ENCODE measurements around the gene SPON2. TPM values are rescaled to one million over a fixed set of nuclear protein-coding genes. Genes with fewer than 3 reads are reported as not detected.

SPON2 gene
- polyA plus RNA-seq (2011; rRNA removed): 0.12 and 0.24 TPM in 2 replicates
- polyA plus RNA-seq (2012; cell fraction: cytosol; rRNA removed): 0.04 and 0.10 TPM in 2 replicates
- 0.60 and 0.73 TPM in 2 replicates for polyA plus RNA-seq (2012; cell fraction: nucleus; rRNA removed)
- polyA plus RNA-seq (2017; fragmentation: RNase III; extraction: RNeasy Plus Mini Kit Qiagen cat#74134 plus additional on column Dnase treatment): 0.07 to 0.54 TPM (median 0.15 TPM) in 3 replicates
- 0.29 and 0.63 TPM in 2 replicates for polyA minus RNA-seq (2011; rRNA and poly(A)+ RNA removed)

DNA sequence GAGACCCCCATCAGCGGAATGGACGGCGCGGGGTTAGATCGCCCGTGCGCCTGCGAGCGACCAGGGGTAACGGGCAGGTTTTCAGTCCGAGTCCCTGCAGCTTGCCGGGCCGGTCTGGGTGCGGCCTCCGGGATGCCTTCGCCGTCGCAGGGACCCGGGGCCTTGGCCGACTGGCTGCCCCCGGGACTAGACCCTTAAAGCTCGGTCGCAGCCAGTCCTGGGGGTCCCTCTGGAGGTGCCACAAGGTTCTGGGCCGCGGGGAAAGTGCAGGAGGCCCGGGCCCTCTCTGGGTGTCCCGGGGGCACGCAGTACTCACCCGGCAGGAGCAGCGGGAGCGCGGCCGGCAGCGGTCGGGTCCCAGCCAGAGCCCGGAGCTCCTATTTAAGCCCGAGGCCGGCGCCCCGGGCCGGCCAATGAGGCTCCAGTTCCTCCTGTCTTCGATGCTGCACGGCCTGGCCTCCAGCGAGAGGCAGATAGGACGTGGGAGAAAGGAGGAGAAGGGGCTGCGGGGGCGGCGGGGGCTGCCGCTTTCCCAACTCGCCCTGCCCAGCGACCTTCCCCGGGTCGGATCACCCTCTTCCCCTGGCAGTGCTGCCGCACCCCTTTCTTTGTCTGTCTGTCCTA is at the start of gene SPON2:
TSS of gene SPON2 (minus strand) at position 356 of the 624 bp plus-strand sequence.
- 92% methylated on average over 14 of the region's 54 CpGs for WGBS (ENCODE audit: missing lambda C conversion rate)
- CTCF ChIA-PET: no interaction called here
- peak within 1 kb of the TSS; percentile 80 for H3K4me2 ChIP-seq
- POLR2A ChIA-PET: no interaction called here
- ATAC-seq (no peak), DNase-seq (ENCODE audit: low read depth in 1 of 2, low spot score in 1 of 2) (no peak), FAIRE-seq (no peak)
- H3K4me3 ChIP-seq: no peak within 1 kb of the TSS
- peaks cover 21% of the 10 kb centered on the region for H3K4me1 ChIP-seq
- TF ChIP-seq MAZ (IDR thresholded peaks at IDR 0.05; ENCODE audit: borderline replicate concordance, low read depth, low read length): no peak
- no peak for TF ChIP-seq HOXA7 (CRISPR knock-in tag; IDR thresholded peaks at IDR 0.05)
- TF ChIP-seq EP300 (IDR thresholded peaks at IDR 0.05): no peak
- TF ChIP-seq RAD21 (conservative IDR thresholded peaks at IDR 0.05 in 1 of 2, IDR thresholded peaks at IDR 0.05 in 1 of 2): no peak
- TF ChIP-seq BCL3 (IDR thresholded peaks at IDR 0.05): no peak
- TF ChIP-seq MYC (IDR thresholded peaks at IDR 0.05; ENCODE audit: borderline replicate concordance, low read length): no peak
- TF ChIP-seq FOSL2 (IDR thresholded peaks at IDR 0.05): no peak
- TF ChIP-seq FOSL2 (CRISPR knock-in tag; IDR thresholded peaks at IDR 0.05): no peak
- TF ChIP-seq PHF8 (IDR thresholded peaks at IDR 0.05; ENCODE audit: borderline replicate concordance, low read depth): no peak
- no peak for TF ChIP-seq FOXS1 (CRISPR knock-in tag; IDR thresholded peaks at IDR 0.05)
- no peak for TF ChIP-seq RNF2 (IDR thresholded peaks at IDR 0.05; ENCODE audit: borderline replicate concordance, low read depth)
- TF ChIP-seq SREBF2 (IDR thresholded peaks at IDR 0.05): no peak
- TF ChIP-seq REST (IDR thresholded peaks at IDR 0.05): no peak
- no peak for TF ChIP-seq HOXB13 (CRISPR knock-in tag; IDR thresholded peaks at IDR 0.05; ENCODE audit: low read depth)
- TF ChIP-seq HDAC2 (IDR thresholded peaks at IDR 0.05): no peak
- no peak for TF ChIP-seq ZSCAN20 (CRISPR knock-in tag; IDR thresholded peaks at IDR 0.05)
- TF ChIP-seq CHD2 (IDR thresholded peaks at IDR 0.05; ENCODE audit: low read length, partially characterized antibody): no peak
- no peak for TF ChIP-seq JUN (IDR thresholded peaks at IDR 0.05)
- H3K27ac ChIP-seq: peak within 1 kb of the TSS; percentile 82 to 89
- H3K9me3 ChIP-seq: no peaks in the 10 kb centered on the region

- H3K4me1 ChIP-seq: no peaks in the 10 kb centered on the region
- H3K27ac ChIP-seq: no peak overlapping the region
- DNase-seq (ENCODE audit: low read depth in 1 of 2, low spot score in 1 of 2): no peak
- H3K4me3 ChIP-seq: no peak overlapping the region
- no peak for FAIRE-seq
- POLR2A ChIA-PET: no interaction called here
- H3K9me3 ChIP-seq: no peaks in the 10 kb centered on the region
- no peak for ATAC-seq
- H3K4me2 ChIP-seq: no peak overlapping the region
- CTCF ChIA-PET: interaction anchor here (1.5 kb wide), 1 partner anchor 53 kb away, joined by 3 read pairs; no protein-coding TSS in a partner anchor
- 91% methylated on average over 32 of the region's 33 CpGs for WGBS (ENCODE audit: missing lambda C conversion rate)
- no peak for TF ChIP-seq HOXB13 (CRISPR knock-in tag; IDR thresholded peaks at IDR 0.05; ENCODE audit: low read depth)
- no peak for TF ChIP-seq RARB (CRISPR knock-in tag; IDR thresholded peaks at IDR 0.05)
- no peak for TF ChIP-seq HEYL (CRISPR knock-in tag; IDR thresholded peaks at IDR 0.05)
- TF ChIP-seq CEBPB (IDR thresholded peaks at IDR 0.05): no peak
- no peak for TF ChIP-seq ZC3H11A (IDR thresholded peaks at IDR 0.05)
- no peak for TF ChIP-seq ZSCAN20 (CRISPR knock-in tag; IDR thresholded peaks at IDR 0.05)
- TF ChIP-seq FOSB (CRISPR knock-in tag; IDR thresholded peaks at IDR 0.05): no peak
- no peak for TF ChIP-seq RFX5 (IDR thresholded peaks at IDR 0.05)
- no peak for TF ChIP-seq BHLHE40 (IDR thresholded peaks at IDR 0.05; ENCODE audit: low read depth, low read length)
- TF ChIP-seq BCL3 (IDR thresholded peaks at IDR 0.05): no peak
- TF ChIP-seq EHMT2 (IDR thresholded peaks at IDR 0.05; ENCODE audit: low read depth): no peak
- no peak for TF ChIP-seq ELK1 (IDR thresholded peaks at IDR 0.05; ENCODE audit: low read depth, low read length)
Measured at GRCh38 chr4:1221155-1221870, 48.9 kb upstream of the SPON2 start.

All from A549 (cell line).